GM18951 (cell line): ENCODE results near the gene CPS1.

Source experiments
- POLR2A ChIP-seq: IDR thresholded peaks from 4 replicates; pipeline ENCODE4 v1.6.1; 2011; ENCODE audit warnings: mild to moderate bottlenecking; ENCODE audit not compliant: insufficient read length, insufficient read depth; ENCODE audit errors: extremely low read depth
- in situ Hi-C: fragments of 300-500 bp; cut with MboI; formaldehyde crosslinking; loops from one replicate; pipeline ENCODE4 v1.12.0; 2022; ENCODE audit warnings: low sequenced_read_pairs, mixed read lengths, inconsistent platforms; ENCODE audit not compliant: unreplicated experiment

CPS1 gene

DNA sequence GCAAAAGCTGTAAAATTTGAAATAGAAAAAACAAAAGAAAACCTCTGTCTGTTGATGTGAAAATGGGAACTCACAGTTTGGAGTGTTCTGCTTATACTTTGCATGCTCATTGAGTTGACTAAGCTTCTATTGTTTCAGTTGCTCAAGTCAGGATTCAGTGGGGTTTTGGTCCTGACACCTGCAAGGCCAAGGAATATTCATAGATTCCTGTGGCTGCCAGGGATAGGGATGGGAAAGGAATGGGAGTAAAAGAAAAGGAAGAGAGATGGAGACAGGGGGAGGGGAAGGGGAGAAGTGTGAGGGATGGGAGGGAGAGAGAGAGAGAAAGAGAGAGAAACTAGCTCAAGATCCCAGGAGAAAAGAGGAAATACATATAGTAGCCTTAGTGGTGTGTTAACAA lies 1.3 kb downstream of the CPS1 start:
- no peak for TF ChIP-seq POLR2A
- in situ Hi-C loops: no loop called here

DNA sequence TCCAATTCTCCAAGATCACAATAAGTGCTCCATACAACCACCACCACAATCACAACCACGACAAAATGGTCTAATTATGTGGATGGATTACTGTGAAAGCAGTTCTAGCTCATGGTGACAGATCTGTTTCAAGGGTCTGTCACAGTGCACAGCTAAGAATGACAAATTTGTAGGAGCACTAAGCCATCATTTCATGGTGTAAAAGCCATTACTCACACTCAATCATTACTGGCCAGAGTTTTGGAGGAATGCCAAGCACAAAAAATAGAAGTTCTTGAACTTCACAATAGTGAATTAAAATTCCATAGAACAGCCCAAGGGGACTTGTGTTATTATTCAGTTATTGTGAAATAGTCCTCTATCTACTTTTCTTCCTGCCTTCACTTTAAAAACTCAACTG lies 2.3 kb downstream of the CPS1 start:
- TF ChIP-seq POLR2A: no peak
- in situ Hi-C loops: no loop called here

DNA sequence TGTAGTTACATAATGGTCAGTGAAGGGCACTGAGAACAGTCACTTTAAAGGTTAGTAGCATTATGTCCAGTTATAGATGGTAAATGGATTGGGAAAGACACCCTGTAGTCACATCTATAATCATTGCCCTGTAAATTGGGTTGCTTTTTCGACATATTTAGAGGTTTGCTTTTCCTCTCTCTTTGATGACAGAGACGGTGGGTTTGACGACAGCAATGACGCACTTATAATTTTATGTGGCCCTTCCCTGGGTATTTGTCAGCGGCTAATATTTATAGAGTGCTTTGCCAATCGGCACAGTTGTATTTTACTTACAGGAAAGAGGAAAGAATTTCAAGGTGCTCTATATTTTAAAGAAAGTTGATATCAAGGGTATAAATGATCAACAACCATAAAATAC lies 2.8 kb downstream of the CPS1 start:
- in situ Hi-C loops: no loop called here
- TF ChIP-seq POLR2A: no peak

DNA sequence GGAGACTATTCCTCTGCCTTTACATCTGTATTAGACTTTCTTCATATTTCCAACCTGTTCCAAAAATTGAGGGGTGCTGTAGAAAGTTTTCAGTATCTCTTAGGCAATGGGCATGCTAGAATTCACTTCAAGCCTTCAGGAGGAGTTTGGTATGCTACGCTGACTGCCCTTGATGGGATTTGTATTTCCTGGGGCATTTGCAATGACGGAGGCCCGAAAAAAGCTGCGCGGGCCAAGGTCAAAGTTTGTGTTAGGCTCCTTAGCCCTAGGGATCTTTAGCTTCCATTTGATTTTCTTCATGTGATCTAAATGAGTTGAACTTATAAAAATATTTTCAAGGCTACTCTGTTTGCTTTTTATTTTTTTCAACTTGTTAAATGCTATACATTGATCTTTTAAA lies 5.1 kb downstream of the CPS1 start:
- in situ Hi-C loops: no loop called here
- TF ChIP-seq POLR2A: no peak

DNA sequence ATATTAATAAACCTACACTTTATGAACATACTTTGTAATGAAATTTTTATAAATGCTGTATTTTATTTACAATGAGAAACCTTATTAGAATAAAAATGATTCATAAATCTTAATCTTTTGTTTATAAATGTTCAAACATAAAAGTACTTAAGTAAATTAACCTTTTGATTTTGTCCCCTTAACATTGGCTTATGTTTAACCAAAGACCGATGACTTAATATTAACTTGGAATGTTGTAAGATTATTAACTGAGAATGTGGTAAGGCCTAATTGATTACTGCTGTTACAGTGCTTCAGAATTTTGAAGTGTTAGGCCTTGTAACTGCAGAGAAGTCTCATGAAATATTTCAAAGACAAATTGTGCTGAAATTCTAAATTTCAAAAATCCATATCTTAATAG lies 5.7 kb downstream of the CPS1 start:
- TF ChIP-seq POLR2A: no peak
- in situ Hi-C loops: no loop called here

DNA sequence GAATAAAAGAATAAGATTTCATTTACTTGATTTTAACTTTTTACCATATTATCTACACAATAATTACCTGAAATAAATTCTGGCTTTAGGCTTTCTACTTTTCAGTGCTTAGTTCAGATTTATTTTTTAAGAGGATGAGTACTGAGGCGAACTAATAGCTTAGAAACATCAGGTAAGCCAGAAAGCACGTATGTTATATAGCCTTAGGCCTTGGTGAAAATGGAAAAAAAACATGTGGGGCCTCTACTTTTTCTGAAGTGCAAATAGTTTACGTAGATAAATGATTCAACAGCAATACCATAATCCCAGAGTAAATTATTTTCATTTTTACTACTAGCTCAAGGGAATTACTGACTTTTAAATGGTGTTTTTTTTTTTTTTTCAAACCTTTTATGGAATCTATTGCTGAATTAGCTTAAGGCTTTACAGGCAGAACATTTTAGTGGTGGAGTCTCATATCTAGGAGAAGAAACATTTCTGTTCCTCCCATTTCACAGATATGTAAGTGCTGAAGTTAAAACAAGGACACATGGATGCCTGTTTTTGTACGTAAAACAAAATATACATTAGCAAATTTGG lies 6.2 kb downstream of the CPS1 start:
- TF ChIP-seq POLR2A: no peak
- in situ Hi-C loops: no loop called here

DNA sequence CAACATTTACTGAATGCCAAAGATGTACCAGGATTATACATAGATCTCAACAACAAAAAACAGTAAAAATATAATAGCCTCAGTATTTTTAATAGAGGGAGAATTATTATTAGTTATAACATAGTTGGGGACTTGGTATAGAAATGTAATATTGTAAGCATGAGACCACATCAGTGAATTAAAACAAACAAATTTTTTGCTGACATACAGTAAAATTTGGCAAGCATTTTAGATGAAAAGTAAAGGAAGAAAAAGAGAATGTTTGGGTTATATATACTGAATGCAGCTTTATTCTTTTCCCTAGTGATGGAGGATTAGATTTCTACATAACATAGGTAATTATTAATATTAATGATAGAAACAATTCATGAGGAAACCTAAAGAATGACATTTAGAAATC lies 10.9 kb downstream of the CPS1 start:
- in situ Hi-C loops: no loop called here

DNA sequence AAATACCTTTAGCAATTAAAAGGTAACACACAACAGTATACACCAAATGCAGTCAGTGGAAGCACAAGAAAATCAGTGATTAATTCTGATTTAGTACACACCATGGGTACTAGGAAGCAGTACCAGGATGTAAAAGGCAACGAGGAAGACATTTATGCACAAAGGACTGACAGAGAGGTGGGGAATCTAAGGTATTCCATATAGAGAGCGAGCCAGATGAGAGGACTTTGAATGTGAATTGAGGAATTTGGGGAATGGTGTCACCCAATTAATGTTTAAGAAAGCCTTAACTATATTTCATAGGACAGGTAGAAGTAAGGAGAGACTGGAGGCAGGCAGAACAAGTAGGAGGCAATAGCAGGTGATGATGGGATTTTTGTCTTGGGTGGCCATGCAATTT lies 11.7 kb downstream of the CPS1 start:
- in situ Hi-C loops: no loop called here
- TF ChIP-seq POLR2A: no peak

More for the DNA sequence above, 10.9 kb downstream of the CPS1 start:
- no peak for TF ChIP-seq POLR2A

DNA sequence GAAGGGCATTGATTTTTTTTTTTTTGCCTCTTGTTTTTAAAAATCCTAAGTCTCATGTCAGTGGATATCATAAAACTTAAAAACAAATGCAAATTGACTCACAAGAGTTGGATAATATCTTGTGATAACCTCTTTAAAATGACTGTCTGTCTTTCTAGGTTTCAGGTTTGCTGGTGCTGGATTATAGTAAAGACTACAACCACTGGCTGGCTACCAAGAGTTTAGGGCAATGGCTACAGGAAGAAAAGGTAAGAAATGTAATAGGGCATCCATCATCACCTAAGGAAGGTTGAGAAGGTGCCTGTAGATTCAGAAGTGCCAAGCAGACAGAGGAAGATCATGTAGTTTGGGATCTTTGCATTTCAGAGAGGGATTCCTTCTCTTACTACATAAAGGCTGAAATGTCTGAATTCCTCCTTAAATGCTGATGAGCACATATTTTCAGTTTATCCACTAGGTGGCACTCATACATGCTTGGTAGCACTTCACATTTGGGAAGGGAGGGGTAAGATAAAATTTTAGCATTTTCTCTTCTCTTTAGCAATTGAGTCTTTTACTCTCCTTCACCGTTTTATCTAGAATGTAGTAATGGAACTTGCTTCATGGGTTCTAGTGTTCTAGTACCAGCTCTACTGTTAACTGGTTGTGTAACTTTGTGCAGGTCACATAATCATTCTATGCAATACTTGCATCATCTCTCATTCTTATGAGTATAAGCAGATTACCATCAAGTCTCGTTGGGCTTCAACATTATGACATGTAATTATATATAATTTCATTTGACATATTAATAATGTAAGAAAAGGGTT lies 21.1 kb downstream of the CPS1 start:
- no peak for TF ChIP-seq POLR2A
- in situ Hi-C loops: no loop called here

DNA sequence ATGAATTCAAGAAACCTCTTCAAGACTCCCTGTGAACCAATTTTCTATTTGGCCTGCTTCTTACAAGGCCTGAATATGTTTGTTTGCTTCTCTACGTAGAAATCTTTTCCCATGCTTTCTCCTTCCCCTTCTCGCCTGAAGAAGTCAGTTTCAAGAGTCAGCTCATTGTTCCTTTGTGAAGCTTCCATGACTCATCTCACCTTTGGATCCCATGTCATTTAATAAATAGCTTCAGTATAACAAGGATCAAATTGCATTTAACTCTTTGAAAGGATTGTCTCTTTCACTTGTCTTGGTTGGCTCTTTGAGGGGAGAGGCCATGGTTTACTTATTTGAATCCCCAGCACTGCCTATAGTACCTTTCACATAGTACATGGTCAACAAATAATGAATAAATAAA lies 28.4 kb downstream of the CPS1 start:
- TF ChIP-seq POLR2A: no peak
- in situ Hi-C loops: no loop called here

DNA sequence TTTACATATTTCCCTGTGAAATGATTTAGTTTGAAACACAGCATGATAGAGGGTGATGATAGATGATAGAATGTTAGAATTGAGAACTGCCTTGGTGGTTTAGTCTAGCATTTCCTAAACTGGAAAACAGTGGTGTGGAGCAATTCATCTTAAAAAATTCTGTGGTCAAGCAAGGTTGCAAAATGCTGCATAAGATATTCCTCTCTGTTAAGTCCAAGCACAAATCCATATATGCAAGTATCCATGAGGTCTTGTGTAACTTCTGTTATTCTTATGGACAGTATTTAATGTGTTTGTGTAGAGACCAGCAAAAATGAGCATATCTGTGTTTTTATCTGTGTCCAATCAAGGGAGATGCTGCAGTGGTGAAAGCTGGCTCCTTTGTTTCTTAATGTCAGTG lies 30.0 kb downstream of the CPS1 start:
- no peak for TF ChIP-seq POLR2A
- in situ Hi-C loops: no loop called here

DNA sequence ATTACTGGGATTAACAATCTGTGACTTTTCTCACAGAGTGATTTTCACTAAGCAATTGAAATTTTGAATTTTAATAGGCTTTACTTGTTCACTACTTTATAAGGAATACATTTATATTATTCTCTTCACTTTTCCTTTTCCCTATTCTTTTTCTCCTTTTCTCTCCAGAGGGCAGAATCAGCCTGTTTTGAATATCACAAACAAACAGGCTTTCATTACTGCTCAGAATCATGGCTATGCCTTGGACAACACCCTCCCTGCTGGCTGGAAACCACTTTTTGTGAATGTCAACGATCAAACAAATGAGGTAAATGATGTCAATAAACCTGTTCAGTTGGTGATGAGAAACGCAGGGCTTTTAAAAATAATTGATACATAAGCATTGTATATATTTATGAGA lies 35.3 kb downstream of the CPS1 start:
- TF ChIP-seq POLR2A: no peak
- in situ Hi-C loops: no loop called here

DNA sequence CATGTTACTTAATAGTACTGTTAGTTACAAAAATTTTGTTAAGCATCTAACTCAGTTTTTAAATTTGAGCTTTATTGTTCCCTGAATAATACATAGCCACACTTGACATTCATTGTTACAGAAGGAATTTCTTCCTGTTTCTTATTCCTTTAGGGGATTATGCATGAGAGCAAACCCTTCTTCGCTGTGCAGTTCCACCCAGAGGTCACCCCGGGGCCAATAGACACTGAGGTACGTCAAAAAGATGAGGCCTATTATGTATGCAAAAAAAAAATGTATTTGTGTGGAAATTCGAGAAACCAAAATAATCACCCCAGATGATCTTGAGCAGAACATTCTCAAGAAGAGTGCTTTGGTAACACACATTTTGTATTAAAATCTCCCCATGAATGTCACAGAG lies 36.3 kb downstream of the CPS1 start:
- in situ Hi-C loops: no loop called here
- no peak for TF ChIP-seq POLR2A

DNA sequence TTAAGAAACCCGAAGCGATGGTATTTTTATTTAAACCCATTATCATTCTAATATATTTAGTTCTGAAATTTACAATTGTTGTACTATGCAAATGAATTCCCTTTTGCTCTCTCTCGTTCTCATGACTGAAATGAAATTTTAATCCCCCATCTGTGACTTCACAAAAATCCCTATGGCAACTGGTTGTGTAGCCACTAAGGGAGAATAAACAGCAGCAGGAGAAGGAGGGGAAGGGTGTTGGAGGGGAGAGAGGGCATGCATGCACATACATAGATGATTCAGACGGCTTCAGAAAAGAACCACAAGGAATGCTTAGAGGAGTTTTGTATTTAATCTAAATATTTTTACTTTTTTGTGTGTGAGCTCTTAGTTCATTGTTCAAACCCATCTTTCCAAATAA lies 36.8 kb downstream of the CPS1 start:
- in situ Hi-C loops: no loop called here
- TF ChIP-seq POLR2A: no peak
